ENCODE measurements around the gene SERPINI2. TPM values are rescaled to one million over a fixed set of nuclear protein-coding genes. Genes with fewer than 3 reads are reported as not detected.

SERPINI2 gene
- total and polyA plus RNA-seq, 2 donors (not counting 3 experiments of a cell fraction or from before 2014, with no cell fraction given), result not detected

Other genes with a start within 250 kb of the SERPINI2 start
- gene ZBBX, start 93.7 kb downstream of the SERPINI2 start, total RNA-seq, result not detected in 2 replicates
- not detected in 2 replicates for gene ZBBX, start 93.7 kb downstream of the SERPINI2 start, polyA plus RNA-seq
- 0.28 TPM in 1 of 2 replicates, not detected in the other for gene WDR49, start 179.9 kb upstream of the SERPINI2 start, total RNA-seq
- gene WDR49, start 179.9 kb upstream of the SERPINI2 start, polyA plus RNA-seq, result not detected in 2 replicates